ENCODE data around the gene SNX25.
"Not testable (repeated sequence)": the region's sequence is repeated elsewhere in the genome, so short reads cannot be mapped to it uniquely, and the experiment has no call there.

The SNX25 gene

DNA sequence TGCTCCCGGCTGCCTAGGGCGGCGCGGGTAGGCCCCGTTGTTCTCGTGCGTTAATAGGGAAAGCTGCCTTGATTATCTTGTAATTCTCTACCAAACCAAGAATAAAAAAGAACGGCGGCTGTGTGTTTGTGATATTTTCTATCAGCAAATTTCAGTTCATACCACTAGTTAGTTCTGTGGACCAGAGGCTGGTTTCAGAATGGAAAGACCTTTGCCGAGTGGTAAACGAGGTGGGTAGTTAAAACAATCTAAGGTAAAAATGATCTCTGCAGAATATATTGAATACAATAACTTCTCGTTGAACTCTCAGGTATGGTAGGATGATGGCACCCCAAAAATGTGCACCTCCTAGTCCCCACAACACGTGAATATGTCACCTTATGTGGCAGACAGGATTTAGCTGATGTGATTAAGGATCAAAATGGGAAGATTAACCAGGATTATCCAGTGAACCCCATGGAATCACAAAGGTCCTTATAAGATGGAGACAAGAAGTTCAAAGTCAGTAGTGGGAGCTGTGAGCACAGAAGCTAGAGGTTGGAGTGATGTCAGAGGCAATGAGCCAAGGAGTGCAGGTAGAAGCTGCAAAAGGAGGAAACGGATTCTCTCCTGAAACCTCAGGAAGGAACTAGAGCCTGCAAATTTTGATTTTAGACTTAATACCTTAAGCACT is 5.0 kb upstream of the SNX25 start:
- peak; percentile 73 for FAIRE-seq

DNA sequence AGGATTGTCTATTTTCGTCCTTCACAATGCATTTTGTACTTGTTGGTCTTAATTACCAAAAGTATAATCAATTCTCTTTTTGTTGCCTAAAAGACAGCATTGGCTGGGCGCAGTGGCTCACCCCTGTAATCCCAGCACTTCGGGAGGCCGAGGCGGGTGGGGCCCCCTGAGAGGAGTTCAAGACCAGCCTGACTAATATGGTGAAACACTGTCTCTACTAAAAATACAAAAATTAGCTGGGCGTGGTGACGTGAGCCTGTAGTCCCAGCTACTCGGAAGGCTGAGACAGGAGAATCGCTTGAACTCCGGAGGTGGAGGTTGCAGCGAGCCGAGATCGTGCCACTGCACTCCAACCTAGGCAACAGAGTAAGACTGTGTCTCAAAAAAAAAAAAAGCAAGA is 4.3 kb upstream of the SNX25 start:
- not testable (repeated sequence) for FAIRE-seq; DNase-seq (ENCODE audit: extremely low spot score, insufficient read length, low read depth)

More for the DNA sequence above, 5.0 kb upstream of the SNX25 start:
- DNase-seq (ENCODE audit: extremely low spot score, insufficient read length, low read depth), result no peak

DNA sequence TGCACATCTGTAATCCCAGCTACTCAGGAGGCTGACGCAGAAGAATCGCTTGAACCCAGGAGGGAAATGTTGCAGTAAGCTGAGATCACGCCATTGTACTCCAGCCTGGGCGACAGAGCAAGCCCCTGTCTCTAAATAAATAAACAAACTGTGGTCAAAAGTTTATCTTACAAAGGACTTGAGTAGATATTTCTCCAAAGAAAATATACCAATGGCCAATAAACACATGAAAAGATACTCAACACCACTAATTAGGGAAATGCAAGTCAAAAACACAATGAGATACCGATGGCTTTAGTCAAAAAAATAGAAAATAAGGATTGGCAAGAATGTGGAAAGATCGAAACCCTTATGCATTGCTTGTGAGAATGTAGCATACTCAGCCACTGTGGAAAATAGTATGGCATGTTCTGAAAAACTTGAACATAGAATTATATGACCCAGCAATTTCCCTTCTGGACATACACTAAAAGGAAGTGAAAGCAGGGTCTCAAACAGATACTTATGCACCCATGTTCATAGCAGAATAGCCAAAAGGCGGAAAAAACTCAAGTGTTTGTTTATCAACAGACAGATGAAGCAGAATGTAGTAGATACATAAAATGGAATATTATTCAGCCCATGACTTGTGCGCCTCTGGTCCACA is 3.6 kb upstream of the SNX25 start:
- FAIRE-seq, result peak; percentile 81
- no peak for DNase-seq (ENCODE audit: extremely low spot score, insufficient read length, low read depth)

DNA sequence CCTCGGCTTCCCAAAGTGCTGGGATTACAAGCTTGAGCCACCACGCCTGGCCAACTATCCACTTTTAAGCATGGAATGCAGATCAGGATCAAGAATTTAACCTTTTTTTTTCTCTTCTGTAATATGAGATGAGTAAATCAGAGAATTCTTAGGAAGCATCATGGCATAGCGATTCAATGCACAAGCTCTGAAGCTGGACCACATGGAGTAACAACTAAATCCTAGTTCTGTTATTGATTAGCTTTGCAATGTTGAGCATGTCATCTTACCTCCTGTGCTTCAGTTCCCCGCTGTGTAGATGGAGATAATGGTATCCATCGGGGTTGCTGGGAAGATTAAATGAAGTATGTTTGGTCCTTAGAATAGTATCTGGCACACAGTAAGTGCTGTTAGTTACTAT is 1.9 kb upstream of the SNX25 start:
- DNase-seq (ENCODE audit: extremely low spot score, insufficient read length, low read depth) (no peak), FAIRE-seq (no peak)

DNA sequence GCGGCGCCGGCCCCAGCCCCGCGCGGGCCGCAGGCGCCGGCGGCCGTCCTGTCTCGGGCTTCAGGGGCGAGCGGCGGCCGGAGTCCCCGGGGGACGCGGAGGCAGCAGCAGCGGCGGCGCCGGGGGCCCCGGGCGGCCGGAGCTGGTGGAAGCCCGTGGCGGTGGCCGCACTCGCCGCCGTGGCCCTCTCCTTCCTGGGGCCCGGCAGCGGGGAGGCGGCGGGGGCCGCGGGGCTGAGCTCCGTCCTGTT is 379 bp downstream of the SNX25 start:
- FAIRE-seq, result not testable (repeated sequence)

DNA sequence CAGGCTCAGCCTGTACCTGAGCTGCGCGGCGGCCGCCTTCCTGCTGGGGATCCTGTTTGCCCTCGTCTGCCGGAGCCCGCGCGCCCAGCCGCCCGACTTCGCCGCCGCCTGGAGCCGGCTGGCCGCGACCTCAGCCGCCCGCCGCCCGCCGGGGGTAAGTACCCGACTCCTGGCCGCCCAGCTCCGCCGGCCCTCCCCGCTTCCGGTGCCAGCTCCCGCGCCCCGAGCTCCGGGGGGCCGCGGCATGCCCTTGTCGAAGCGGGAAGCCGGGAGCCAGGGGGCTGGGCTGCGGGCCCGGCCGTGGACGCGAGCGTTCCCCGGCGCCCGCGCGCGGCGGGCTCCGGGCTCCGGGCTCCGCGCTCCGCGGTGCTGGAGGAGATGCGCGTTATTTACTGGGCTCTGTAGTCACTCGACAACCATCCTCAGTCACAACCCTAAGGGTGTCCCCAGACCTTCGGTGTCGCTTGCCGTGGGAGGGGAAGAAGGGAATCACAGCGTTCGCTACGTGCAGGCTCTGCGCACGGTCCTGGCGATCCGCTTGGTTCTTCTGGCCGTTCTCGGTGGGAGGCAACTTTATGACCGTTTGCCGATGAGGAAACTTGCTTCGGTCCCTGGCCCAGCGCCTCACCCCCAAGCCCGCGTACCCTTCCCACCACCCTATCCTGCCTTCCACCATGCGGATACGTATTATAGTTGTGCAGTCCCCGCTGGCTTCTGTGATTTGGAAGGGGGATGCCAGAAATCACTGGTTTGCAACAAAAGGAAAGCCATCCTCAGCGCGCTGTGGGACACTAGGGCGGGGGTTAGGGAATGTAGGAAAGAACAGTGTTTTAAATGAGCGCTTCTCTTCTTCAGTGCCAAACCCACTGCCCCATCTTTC is 944 bp downstream of the SNX25 start:
- DNase-seq (ENCODE audit: extremely low spot score, insufficient read length, low read depth), result no peak
- FAIRE-seq, result peak; percentile 42

More for the DNA sequence above, 379 bp downstream of the SNX25 start:
- DNase-seq (ENCODE audit: extremely low spot score, insufficient read length, low read depth), result not testable (repeated sequence)

DNA sequence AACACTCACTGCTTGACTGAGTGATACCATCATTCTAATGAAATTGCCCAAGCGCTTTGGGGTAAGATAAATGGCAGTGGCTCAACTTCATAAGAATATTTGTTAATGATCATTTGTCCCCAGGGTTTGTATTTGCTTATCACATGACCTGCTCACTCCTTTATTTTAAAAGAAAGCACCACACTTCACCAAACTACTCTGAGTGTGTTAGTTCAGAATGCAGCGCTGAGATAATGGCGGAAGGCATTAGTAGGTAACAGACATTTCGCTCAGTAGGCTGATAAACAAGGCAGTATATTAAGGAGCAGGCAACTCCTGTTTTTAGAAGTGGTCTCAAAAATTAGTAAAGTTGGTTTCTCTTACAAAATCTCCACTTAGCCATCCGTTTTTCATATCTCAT is 1.6 kb downstream of the SNX25 start:
- no peak for DNase-seq (ENCODE audit: extremely low spot score, insufficient read length, low read depth)
- FAIRE-seq, result no peak

DNA sequence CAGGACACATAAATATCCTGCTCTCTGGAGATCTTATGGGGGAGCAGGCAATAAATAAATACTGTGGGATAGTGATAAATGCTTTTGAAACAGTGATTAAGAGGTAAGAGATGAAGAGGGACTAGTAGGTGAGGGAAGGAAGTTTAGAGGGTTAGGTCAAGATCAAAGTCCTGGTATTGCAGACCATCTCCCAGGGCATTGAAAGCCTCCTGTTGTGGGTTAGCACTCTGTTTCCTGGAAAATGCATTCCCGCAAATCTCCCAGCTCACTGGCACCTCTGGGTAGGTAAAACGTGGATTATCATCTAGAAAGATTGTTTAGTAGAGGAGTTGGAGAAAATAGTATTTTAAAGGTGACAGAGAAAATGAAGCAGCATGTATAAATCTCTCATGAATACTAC is 2.2 kb downstream of the SNX25 start:
- FAIRE-seq, result no peak
- no peak for DNase-seq (ENCODE audit: extremely low spot score, insufficient read length, low read depth)

DNA sequence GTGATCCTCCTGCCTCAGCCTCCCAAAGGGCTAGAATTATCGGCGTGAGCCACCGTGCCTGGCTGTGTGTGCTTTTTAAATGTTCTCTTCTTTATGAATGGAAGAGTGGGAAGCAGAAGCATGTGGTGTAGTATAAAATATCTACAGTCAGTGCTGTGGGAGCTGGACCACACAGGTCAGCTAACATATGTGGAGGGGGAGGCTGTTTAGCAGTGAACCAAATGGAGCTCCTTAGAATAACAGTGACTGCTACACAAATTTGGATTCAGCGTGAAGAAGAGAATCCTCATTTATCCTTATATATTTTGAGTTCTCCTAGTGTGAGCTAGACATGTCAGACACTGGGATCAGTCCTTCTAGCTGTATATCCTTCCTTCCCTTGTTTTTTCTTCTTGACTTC is 3.2 kb downstream of the SNX25 start:
- DNase-seq (ENCODE audit: extremely low spot score, insufficient read length, low read depth) (no peak), FAIRE-seq (no peak)

DNA sequence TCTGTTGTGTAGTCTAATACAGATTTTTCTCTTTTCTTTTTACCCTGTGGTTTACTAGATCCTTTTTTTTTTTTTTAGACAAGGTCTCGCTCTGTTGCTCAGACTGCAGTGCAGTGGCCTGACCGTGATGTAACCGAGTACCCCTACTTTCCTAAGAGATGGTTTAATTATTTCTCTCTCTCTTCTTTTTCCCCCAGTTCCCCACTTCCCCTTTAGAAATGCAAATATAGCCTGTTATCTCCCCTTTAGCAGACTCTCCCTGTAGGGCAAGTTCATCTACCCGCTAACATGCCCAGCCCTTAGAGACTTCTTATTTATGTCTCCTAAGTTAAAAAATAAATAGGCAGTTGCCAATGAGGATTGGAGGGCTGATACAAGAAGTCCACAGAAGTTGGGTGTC is 4.5 kb downstream of the SNX25 start:
- peak; percentile 93 for FAIRE-seq
- DNase-seq (ENCODE audit: extremely low spot score, insufficient read length, low read depth), result no peak

DNA sequence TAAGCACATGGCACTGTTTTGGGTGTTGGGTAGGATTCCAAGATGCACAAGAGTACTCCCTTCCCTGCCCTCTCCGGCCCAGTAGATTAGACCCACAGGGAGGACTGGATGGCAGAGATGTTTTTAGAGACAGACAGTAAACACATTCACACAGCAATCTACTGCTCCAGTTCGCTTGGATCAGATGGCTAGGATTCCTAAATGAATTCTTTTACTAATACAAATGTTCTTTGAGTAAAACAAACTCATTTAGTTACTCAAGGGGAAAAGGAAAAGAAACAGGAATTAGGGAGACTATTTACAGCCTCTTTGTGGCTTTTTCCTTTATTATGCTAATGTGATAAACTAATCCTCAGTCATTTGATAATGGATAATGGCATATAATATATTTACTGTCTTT is 5.9 kb downstream of the SNX25 start:
- DNase-seq (ENCODE audit: extremely low spot score, insufficient read length, low read depth) (no peak), FAIRE-seq (no peak)

DNA sequence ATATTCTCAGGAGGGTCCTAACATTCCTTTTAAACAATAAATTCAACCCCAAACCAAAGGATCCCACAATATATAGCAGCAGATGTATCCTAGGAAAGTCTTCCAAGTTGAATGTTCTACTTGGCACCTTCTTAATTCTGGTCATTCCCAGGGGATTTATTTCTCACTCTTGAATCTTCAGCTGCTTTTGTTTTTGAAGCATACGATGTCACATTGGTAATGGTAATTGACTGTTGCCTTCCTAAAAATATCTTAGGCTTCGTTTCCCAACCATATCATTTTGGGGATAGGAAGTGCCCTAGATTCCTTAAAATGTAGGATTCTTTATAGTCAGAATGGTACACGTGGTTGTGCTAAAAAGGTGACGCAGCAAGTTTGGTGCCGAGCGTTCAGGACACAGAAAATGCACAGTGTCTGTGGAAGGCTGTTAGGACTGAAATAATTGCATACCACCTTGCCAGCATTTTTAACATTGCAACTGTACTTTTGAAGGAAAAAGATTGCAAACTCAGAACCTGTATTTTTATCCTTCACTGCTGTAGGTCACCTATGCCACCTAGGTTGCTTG is 8.1 kb downstream of the SNX25 start:
- DNase-seq (ENCODE audit: extremely low spot score, insufficient read length, low read depth) (no peak), FAIRE-seq (no peak)

DNA sequence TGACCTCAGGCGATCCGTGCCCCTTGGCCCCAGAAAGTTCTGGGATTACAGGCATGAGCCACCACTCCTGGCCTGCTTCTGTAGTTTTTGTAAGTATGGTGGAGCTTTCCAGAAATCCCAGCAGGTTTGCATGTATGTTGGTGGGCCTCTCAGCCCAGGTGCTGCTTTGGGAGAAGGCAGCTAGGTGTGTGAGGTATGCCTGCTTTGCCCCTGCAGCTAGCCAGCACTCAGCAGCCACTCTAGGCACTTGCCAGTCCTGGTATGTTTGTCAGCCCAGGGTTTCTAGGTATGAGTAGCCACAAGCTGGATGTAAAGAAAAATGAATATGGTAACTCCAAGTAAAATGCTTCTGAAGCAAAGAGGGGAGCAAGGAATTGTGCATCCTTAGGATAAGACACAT is 8.9 kb downstream of the SNX25 start:
- FAIRE-seq (no peak), DNase-seq (ENCODE audit: extremely low spot score, insufficient read length, low read depth) (no peak)

DNA sequence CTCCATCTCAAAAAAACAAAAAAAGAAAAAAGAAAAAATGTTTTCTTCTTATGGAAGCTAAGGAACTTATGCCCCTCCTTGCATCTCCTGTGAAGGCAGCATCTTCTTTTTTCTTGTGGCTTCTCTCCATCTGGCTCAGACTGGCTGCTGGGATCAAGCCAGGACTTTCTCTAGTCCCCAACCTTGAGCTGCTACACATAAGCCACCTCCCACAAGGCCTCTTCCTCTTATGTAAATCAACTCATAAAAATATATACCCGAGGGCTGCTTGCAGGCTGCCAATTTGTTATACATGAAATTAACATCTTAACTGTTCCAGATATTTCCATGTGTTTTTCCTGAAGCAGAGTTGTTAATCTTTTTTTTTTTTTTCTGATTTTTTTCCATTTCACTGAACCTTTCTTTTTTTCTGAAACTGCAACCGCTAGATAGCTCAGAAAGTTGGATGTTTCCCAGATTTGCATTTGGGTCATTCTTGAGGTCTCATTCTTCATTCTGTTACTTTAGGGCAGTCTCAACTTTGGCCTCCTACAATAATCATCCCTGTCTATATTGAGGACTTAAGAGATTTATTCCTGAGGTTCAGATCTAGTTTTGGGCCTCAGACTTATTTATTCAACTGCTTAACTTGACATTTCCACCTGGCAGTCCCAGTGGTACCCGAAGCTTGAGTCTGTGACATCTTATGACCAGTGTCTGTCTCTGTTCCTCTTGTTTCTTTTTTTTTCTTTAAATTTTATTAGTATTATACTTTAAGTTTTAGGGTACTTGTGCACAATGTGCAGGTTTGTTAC is 10.3 kb downstream of the SNX25 start:
- FAIRE-seq, result peak; percentile 85
- DNase-seq (ENCODE audit: extremely low spot score, insufficient read length, low read depth), result no peak

DNA sequence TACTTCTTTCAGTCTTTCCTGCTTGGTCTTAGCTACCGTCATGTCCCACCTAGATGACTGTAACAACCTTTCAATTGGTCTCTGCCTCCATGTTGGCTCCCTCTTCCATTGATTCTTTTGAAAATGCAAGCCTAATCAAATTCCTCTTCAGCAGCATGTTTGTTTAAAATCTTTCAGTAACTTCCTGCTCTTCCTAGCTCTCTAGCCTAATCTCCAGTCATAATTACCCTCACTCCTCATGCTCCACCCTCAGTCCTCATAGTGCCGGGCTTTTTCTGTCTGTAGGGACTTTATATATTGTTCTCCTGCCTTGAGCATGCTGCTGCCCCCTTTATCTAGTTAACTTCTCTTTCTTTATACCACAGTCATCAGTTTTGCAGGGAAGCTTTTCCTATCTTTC is 12.1 kb downstream of the SNX25 start:
- DNase-seq (ENCODE audit: extremely low spot score, insufficient read length, low read depth) (no peak), FAIRE-seq (no peak)

DNA sequence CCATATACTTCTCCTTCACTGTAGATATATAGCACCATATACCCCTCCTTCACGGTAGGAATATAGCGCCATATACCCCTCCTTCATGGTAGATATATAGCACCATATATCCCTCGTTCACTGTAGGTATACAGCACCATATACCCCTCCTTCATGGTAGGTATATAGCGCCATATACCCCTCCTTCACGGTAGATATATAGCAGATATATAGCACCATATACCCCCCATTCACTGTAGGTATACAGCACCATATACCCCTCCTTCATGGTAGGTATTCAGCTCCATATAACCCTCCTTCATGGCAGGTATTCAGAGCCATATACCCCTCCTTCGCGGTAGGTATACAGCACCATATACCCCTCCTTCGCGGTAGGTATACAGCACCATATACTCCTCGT is 12.5 kb downstream of the SNX25 start:
- FAIRE-seq (no peak), DNase-seq (ENCODE audit: extremely low spot score, insufficient read length, low read depth) (no peak)

DNA sequence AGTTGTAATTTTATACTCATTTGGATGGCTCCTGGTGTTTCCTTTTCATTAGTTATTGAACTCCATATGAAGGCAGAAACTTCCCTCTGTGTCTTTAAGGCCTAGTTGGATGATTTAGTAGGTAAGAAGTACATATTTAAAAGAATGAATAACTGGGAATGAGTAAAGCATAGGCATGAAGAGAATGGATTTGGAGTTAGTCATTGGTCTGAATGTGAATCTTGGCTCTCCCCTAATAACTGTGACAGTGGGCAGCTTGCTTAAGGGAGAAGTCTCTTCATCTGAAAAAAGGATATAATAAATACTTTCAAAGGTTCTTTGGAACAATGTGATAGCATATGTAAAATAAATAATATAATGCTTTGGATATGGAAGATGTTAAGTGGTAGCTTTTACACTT is 13.2 kb downstream of the SNX25 start:
- DNase-seq (ENCODE audit: extremely low spot score, insufficient read length, low read depth) (no peak), FAIRE-seq (no peak)

DNA sequence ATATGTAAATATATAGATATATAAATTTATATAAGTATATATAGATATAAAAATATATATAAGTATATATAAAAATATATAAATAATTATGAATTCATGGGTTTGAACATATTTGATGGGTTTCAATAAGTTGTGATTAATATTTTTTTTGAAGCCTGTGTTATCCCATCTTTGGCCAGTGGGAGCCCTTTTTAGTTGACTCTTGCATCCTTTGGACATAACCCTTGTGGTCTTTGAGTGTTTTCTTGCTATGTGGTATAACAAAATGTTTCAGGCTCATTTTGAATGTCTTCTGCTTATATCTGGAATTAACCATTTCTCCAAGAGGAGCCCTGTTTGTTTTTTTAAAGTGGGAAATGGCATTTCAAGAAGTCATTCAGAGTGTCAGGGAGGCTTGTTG is 15.2 kb downstream of the SNX25 start:
- no peak for DNase-seq (ENCODE audit: extremely low spot score, insufficient read length, low read depth)
- FAIRE-seq, result no peak

DNA sequence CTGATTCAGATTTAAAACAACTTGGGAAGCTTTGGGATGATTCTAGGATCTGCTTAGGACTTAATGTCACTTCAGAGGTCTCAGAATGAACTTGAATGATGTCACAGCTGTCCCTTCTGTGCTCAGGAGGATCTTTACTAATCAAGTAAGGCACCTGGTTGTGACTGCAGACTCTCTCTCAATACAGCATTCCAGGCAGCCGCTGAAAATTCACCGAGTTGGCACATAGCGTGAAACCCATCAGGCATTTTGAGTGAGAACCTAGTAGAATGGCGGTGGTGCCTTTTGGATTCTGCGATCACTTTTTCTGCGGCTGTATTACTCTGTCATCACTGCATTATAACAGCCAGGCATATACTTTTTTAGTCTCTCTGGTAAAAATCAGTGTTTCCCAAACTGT is 16.5 kb downstream of the SNX25 start:
- DNase-seq (ENCODE audit: extremely low spot score, insufficient read length, low read depth), result no peak
- FAIRE-seq, result no peak

DNA sequence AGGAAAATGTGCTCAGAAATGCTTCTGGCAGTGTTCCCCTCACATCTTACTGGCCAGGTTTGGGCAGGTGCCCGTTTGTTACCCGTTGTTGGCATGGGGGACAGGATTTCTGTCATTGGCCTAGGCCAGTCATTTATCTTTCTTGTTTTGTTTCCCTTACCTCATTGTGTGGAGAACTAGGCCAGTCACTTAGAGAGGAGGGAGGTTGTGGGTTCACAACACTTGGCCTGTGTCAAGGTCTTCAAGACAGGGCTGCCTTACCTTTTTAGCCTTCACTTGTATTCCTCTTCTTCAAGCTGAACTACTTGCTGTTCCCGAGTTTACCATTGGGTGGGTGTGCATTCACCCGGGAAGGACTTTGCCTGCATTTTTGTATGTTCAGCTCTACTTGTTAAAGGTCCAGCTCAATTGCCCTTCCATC is 17.7 kb downstream of the SNX25 start:
- no peak for FAIRE-seq
- no peak for DNase-seq (ENCODE audit: extremely low spot score, insufficient read length, low read depth)
